Fibroblast of lung (primary cell): ENCODE measurements around the gene CALML6. TPM values are rescaled to one million over a fixed set of nuclear protein-coding genes. Genes with fewer than 3 reads are reported as not detected.

Experiments
- DNase-seq, 2 donors: peaks; one replicate each; pipeline versions ENCODE4 v3.0.0 to v3.0.0-alpha.2; 2010; ENCODE audit warnings: low read depth in 2 of 2
- H2AFZ ChIP-seq: 2 replicates; pipeline ENCODE4 v1.5.1; 2012; ENCODE audit warnings: low read length, control low read depth, inconsistent platforms
- H3K27ac ChIP-seq: 2 replicates; pipeline ENCODE4 v1.5.1; 2011; ENCODE audit warnings: low read length, control low read depth; ENCODE audit not compliant: insufficient read depth
- H3K27me3 ChIP-seq: 2 replicates; pipeline ENCODE4 v1.5.1; 2011; ENCODE audit warnings: mild to moderate bottlenecking, low read length; ENCODE audit not compliant: control insufficient read depth, insufficient read depth
- H3K36me3 ChIP-seq: 2 replicates; pipeline ENCODE4 v1.5.1; 2011; ENCODE audit warnings: low read length; ENCODE audit not compliant: control insufficient read depth, insufficient read depth
- H3K4me1 ChIP-seq: 2 replicates; pipeline ENCODE4 v1.5.1; 2011; ENCODE audit warnings: low read length; ENCODE audit not compliant: control insufficient read depth, insufficient read depth; ENCODE audit errors: extremely low read depth
- H3K4me2 ChIP-seq: 2 replicates; pipeline ENCODE4 v1.5.1; 2011; ENCODE audit warnings: low read length, control low read depth; ENCODE audit not compliant: insufficient read depth; ENCODE audit errors: extremely low read depth
- H3K4me3 ChIP-seq, 4 experiments: fragments of 200-600 bp in 1 of 4; sonication (generic) in 1 of 4; replicated peaks in 1 of 4; 2 replicates each; pipeline ENCODE4 v1.5.1; 2011 to 2016; ENCODE audit warnings: low read length in 4 of 4, low read depth in 3 of 4, mild to moderate bottlenecking in 3 of 4, control low read depth in 2 of 4, inconsistent platforms in 1 of 4, mixed read lengths in 1 of 4; ENCODE audit not compliant: insufficient read depth in 1 of 4; ENCODE audit errors: control extremely low read depth in 1 of 4
- H3K79me2 ChIP-seq: 2 replicates; pipeline ENCODE4 v1.5.1; 2012; ENCODE audit warnings: mild to moderate bottlenecking, low read length, inconsistent platforms; ENCODE audit not compliant: control insufficient read depth, insufficient read depth
- H3K9ac ChIP-seq: 2 replicates; pipeline ENCODE4 v1.5.1; 2011; ENCODE audit warnings: mild to moderate bottlenecking, low read length, control low read depth; ENCODE audit not compliant: insufficient read depth
- H3K9me3 ChIP-seq: 2 replicates; pipeline ENCODE4 v1.5.1; 2012; ENCODE audit warnings: low read depth, low read length; ENCODE audit not compliant: control insufficient read depth, insufficient read depth
- H4K20me1 ChIP-seq: 2 replicates; pipeline ENCODE4 v1.5.1; 2011; ENCODE audit warnings: low read length; ENCODE audit not compliant: control insufficient read depth, insufficient read depth; ENCODE audit errors: extremely low read depth
- EZH2 ChIP-seq: IDR thresholded peaks from 2 replicates; pipeline ENCODE4 v1.5.1; 2012; ENCODE audit warnings: low read length, control low read depth, mild to moderate bottlenecking; ENCODE audit errors: missing control alignments
- polyA plus RNA-seq, 2 donors: library from polyadenylated mRNA; depleted of rRNA in 1 of 2; stranded (reverse) in 1 of 2; unstranded in 1 of 2; fragments of >200 nt; gene quantifications; 2 replicates each; pipeline ENCODE4 v1.2.1, GENCODE V29; 2011 to 2012; ENCODE audit warnings: missing spikeins in 1 of 2
- total RNA-seq: library from RNA; depleted of rRNA; stranded (reverse); fragments of >200 nt; gene quantifications from 2 replicates; pipeline ENCODE4 v1.2.1, GENCODE V29; 2014
- TF ChIP-seq, protein P1 (sequence below), 2 donors: IDR thresholded peaks in 1 of 2; conservative IDR thresholded peaks in 1 of 2; 1 replicate in 1 of 2; 2 replicates in 1 of 2; pipeline ENCODE4 v1.5.1; 2011 to 2012; ENCODE audit warnings: low read length in 2 of 2, control low read depth in 1 of 2, inconsistent platforms in 1 of 2, low read depth in 1 of 2, mild to moderate bottlenecking in 1 of 2

CALML6 gene
- total and polyA plus RNA-seq, 2 donors (not counting 1 experiment from before 2014, with no cell fraction given): 0.09 to 0.17 TPM

DNA sequence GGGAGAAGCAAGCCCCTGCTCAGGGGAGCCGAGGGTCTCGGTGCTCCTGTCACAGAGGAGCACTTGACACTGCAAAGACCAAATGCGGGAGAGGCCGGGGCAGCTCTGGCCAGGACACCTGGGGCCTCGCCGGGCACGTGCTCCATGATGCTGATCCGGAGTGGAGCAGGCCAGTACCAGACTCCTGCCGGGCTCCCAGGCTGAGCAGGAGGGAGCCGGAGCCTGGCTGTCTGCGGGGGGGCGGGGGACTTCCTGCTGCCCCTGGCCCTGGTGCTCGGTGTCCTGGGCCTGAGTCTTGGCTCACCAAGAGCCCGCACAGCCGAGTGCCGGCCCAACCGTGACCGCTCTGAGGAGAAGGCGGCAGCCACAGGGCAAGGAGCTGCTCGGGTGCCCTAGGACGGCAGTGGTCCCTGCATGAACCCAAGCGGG is 42.5 kb downstream of the CALML6 start:
- no peak for DNase-seq

DNA sequence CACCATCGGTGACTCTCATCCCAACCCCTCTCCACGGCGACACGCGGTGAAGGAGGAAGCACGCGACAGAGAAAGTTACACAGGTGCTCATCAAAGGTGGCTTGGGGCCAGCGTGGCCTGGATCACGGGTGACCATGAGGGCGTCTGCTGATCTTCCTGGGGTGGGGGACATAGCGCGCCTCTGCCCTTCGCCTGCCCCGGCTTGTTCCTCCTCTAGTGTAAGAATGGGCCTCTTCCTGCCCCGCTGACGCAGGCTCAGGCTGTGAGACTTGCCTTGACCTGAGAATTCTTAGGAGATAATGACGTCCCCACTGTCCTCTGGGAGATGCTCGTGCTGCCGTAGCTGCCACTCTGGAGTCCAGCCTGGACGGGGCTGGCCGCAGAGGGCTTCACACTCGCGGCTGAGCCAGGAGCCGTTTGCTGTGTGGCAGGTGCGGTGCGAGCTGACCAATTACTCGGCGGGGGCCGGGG is 43.0 kb downstream of the CALML6 start:
- no peak for DNase-seq
- Histone ChIP-seq H3K9ac (no peak overlapping the region), H3K4me2 (no peak overlapping the region), H3K36me3 (no peaks in the 10 kb centered on the region), H3K27ac (no peak overlapping the region), H3K4me3 (no peak overlapping the region), H2AFZ (no peak overlapping the region), H3K27me3 (peaks cover 4% of the 10 kb centered on the region), H3K79me2 (no peaks in the 10 kb centered on the region), H3K9me3 (no peaks in the 10 kb centered on the region), H4K20me1 (no peaks in the 10 kb centered on the region), H3K4me1 (no peaks in the 10 kb centered on the region)
- TF ChIP-seq, protein P1, sequence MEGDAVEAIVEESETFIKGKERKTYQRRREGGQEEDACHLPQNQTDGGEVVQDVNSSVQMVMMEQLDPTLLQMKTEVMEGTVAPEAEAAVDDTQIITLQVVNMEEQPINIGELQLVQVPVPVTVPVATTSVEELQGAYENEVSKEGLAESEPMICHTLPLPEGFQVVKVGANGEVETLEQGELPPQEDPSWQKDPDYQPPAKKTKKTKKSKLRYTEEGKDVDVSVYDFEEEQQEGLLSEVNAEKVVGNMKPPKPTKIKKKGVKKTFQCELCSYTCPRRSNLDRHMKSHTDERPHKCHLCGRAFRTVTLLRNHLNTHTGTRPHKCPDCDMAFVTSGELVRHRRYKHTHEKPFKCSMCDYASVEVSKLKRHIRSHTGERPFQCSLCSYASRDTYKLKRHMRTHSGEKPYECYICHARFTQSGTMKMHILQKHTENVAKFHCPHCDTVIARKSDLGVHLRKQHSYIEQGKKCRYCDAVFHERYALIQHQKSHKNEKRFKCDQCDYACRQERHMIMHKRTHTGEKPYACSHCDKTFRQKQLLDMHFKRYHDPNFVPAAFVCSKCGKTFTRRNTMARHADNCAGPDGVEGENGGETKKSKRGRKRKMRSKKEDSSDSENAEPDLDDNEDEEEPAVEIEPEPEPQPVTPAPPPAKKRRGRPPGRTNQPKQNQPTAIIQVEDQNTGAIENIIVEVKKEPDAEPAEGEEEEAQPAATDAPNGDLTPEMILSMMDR (conservative IDR thresholded peaks at IDR 0.05 in 1 of 2, IDR thresholded peaks at IDR 0.05 in 1 of 2; ENCODE audit: low read depth in 1 of 2, low read length in 2 of 2): no peak
- no peak for TF ChIP-seq EZH2

More for the DNA sequence above, 42.5 kb downstream of the CALML6 start:
- Histone ChIP-seq H3K9me3 (no peaks in the 10 kb centered on the region), H3K36me3 (no peaks in the 10 kb centered on the region), H3K27ac (no peak overlapping the region), H4K20me1 (no peaks in the 10 kb centered on the region), H3K4me2 (no peak overlapping the region), H3K79me2 (no peaks in the 10 kb centered on the region), H3K4me3 (no peak overlapping the region), H3K27me3 (peaks cover 4% of the 10 kb centered on the region), H3K9ac (no peak overlapping the region), H3K4me1 (no peaks in the 10 kb centered on the region), H2AFZ (no peak overlapping the region)
- no peak for TF ChIP-seq EZH2
- TF ChIP-seq, protein P1 (conservative IDR thresholded peaks at IDR 0.05 in 1 of 2, IDR thresholded peaks at IDR 0.05 in 1 of 2; ENCODE audit: low read depth in 1 of 2, low read length in 2 of 2): no peak

DNA sequence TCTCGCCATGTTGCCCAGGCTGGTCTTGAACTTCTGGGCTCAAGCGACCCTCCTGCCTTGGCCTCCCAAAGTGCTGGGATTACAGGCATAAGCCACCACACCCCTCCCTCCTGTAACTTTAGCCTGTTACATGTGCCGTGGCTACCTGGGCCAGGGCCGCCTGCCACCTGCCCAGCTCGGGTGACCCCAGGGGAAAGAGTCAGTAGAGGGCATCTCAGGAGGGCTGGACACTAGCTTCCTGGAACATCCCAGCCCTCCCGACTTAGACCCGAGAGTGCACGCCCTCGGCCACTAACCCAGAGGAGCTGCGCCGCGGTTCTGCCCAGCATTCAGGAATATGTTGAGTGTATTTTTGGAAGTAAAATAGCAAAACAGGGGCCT is 44.4 kb downstream of the CALML6 start:
- DNase-seq: no peak
- Histone ChIP-seq H3K4me2 (no peak overlapping the region), H3K36me3 (no peaks in the 10 kb centered on the region), H3K27ac (no peak overlapping the region), H3K4me3 (no peak overlapping the region), H3K79me2 (no peaks in the 10 kb centered on the region), H3K4me1 (no peaks in the 10 kb centered on the region), H3K27me3 (peaks cover 4% of the 10 kb centered on the region), H2AFZ (no peak overlapping the region), H3K9ac (no peak overlapping the region), H3K9me3 (no peaks in the 10 kb centered on the region), H4K20me1 (no peaks in the 10 kb centered on the region)
- no peak for TF ChIP-seq EZH2
- TF ChIP-seq, protein P1 (conservative IDR thresholded peaks at IDR 0.05 in 1 of 2, IDR thresholded peaks at IDR 0.05 in 1 of 2; ENCODE audit: low read depth in 1 of 2, low read length in 2 of 2): no peak
